ENCODE data around the gene ANKRD63. TPM values are rescaled to one million over a fixed set of nuclear protein-coding genes. Genes with fewer than 3 reads are reported as not detected.

ANKRD63 gene
- total RNA-seq, 1 experiment from 2014 or later = 2.5 TPM

DNA sequence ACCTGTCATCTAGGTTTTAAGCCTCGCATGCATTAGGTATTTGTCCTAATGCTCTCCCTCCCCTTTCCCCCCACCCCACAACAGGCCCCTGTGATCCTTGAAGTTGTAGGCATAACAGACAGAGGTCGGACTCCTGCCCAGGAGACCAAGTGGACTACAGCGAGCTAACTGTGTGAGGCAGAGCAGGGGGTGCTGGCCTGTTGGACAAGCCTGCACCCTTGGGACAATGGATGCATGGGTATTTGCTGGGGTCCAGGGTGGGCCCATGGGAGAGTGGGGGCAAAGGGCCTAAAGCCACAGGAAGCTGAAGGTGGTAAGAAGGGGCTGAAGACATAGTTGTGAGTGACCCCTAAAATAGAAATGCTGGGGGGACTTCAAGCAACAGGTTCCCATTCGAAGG lies 22.4 kb upstream of the ANKRD63 start:
- H3K27me3 ChIP-seq (replicated peaks; ENCODE audit: insufficient read depth, low read depth, low read length, poor library complexity) = no peaks in the 10 kb centered on the region
- intact Hi-C loops (cut with micrococcal nuclease; ENCODE audit: unreplicated experiment) = no loop called here
- H3K4me3 ChIP-seq (ENCODE audit: low read depth, low read length, poor library complexity, severe bottlenecking) = no peak overlapping the region
- no peaks in the 10 kb centered on the region for H3K4me1 ChIP-seq (ENCODE audit: insufficient read depth, low read length, poor library complexity, severe bottlenecking)
- ChIA-PET CTCF (no interaction called here), POLR2A (ENCODE audit: low non-redundant PET) (no interaction called here)
- H3K27ac ChIP-seq (ENCODE audit: low read depth, low read length, poor library complexity, severe bottlenecking) = no peak overlapping the region
- no peak for DNase-seq (ENCODE audit: low spot score)
- H3K36me3 ChIP-seq (ENCODE audit: insufficient read depth, low read length, poor library complexity, severe bottlenecking) = no peaks in the 10 kb centered on the region
- TF ChIP-seq, protein P1, sequence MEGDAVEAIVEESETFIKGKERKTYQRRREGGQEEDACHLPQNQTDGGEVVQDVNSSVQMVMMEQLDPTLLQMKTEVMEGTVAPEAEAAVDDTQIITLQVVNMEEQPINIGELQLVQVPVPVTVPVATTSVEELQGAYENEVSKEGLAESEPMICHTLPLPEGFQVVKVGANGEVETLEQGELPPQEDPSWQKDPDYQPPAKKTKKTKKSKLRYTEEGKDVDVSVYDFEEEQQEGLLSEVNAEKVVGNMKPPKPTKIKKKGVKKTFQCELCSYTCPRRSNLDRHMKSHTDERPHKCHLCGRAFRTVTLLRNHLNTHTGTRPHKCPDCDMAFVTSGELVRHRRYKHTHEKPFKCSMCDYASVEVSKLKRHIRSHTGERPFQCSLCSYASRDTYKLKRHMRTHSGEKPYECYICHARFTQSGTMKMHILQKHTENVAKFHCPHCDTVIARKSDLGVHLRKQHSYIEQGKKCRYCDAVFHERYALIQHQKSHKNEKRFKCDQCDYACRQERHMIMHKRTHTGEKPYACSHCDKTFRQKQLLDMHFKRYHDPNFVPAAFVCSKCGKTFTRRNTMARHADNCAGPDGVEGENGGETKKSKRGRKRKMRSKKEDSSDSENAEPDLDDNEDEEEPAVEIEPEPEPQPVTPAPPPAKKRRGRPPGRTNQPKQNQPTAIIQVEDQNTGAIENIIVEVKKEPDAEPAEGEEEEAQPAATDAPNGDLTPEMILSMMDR (conservative IDR thresholded peaks at IDR 0.05; ENCODE audit: low read depth, low read length) = no peak
- no peak for TF ChIP-seq EZH2 (IDR thresholded peaks at IDR 0.05; ENCODE audit: borderline replicate concordance, low read depth, low read length, poor library complexity, severe bottlenecking)
- BruUV-seq (replicated peaks) = no TSS peak
- H3K9me3 ChIP-seq (ENCODE audit: low read depth, low read length, poor library complexity, severe bottlenecking) = no peaks in the 10 kb centered on the region

DNA sequence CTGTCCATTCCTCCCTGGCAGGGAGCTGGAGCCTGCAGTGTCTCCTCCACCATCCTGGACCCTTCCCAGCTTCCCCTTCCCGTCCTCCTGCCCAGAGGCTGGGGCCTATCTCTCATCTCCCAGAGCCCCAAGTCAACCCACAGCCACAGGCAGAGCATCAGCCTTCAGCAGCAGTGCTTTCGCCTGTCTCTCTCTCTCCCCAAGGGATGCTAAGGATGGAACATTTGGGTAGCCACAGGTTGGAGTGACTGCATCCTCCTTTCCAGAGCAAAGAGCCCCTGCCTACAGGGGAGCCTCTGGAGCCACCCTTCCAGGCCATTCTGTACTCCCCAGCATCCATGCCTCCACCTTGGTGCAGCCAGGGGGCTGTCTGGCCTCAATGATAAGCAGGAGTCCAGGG lies 20.7 kb upstream of the ANKRD63 start:
- DNase-seq (ENCODE audit: low spot score) = no peak
- Histone ChIP-seq H3K4me3 (ENCODE audit: low read depth, low read length, poor library complexity, severe bottlenecking) (no peak overlapping the region), H3K4me1 (ENCODE audit: insufficient read depth, low read length, poor library complexity, severe bottlenecking) (no peaks in the 10 kb centered on the region), H3K27me3 (replicated peaks; ENCODE audit: insufficient read depth, low read depth, low read length, poor library complexity) (no peaks in the 10 kb centered on the region), H3K9me3 (ENCODE audit: low read depth, low read length, poor library complexity, severe bottlenecking) (no peaks in the 10 kb centered on the region), H3K27ac (ENCODE audit: low read depth, low read length, poor library complexity, severe bottlenecking) (no peak overlapping the region), H3K36me3 (ENCODE audit: insufficient read depth, low read length, poor library complexity, severe bottlenecking) (no peaks in the 10 kb centered on the region)
- BruUV-seq (replicated peaks) = no TSS peak
- TF ChIP-seq, protein P1 (conservative IDR thresholded peaks at IDR 0.05; ENCODE audit: low read depth, low read length) = no peak
- no peak for TF ChIP-seq EZH2 (IDR thresholded peaks at IDR 0.05; ENCODE audit: borderline replicate concordance, low read depth, low read length, poor library complexity, severe bottlenecking)
- CTCF ChIA-PET = no interaction called here
- intact Hi-C loops (cut with micrococcal nuclease; ENCODE audit: unreplicated experiment) = no loop called here
- POLR2A ChIA-PET (ENCODE audit: low non-redundant PET) = interaction anchor here (0.5 kb wide), 1 partner anchor 317 kb away, joined by 4 read pairs; no protein-coding TSS in a partner anchor

DNA sequence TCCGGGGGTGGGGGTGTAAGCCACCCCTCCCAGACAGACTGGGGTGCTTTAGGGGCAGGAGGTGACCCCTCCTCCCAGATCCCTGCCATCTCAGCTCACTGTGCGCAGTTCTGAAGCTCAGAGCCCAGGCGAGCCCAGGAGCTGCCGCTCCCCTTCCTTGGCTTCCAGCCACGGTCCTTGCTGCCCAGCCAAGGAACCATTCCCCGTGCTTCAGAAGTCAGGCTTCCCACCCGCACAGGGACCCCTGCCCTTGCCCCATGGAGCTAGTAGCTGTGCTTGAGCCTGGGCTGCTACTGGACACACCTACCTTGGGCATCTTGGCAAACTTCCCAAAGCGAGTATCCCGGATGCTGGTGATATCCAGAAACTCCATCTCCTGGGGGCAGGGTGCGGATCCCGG lies 20.1 kb upstream of the ANKRD63 start:
- BruUV-seq (replicated peaks) = no TSS peak
- intact Hi-C loops (cut with micrococcal nuclease; ENCODE audit: unreplicated experiment) = no loop called here
- H3K27ac ChIP-seq (ENCODE audit: low read depth, low read length, poor library complexity, severe bottlenecking) = no peak overlapping the region
- no peaks in the 10 kb centered on the region for H3K9me3 ChIP-seq (ENCODE audit: low read depth, low read length, poor library complexity, severe bottlenecking)
- no peaks in the 10 kb centered on the region for H3K27me3 ChIP-seq (replicated peaks; ENCODE audit: insufficient read depth, low read depth, low read length, poor library complexity)
- ChIA-PET CTCF (no interaction called here), POLR2A (ENCODE audit: low non-redundant PET) (no interaction called here)
- H3K36me3 ChIP-seq (ENCODE audit: insufficient read depth, low read length, poor library complexity, severe bottlenecking) = no peaks in the 10 kb centered on the region
- no peaks in the 10 kb centered on the region for H3K4me1 ChIP-seq (ENCODE audit: insufficient read depth, low read length, poor library complexity, severe bottlenecking)
- no peak for DNase-seq (ENCODE audit: low spot score)
- TF ChIP-seq, protein P1 (conservative IDR thresholded peaks at IDR 0.05; ENCODE audit: low read depth, low read length) = no peak
- TF ChIP-seq EZH2 (IDR thresholded peaks at IDR 0.05; ENCODE audit: borderline replicate concordance, low read depth, low read length, poor library complexity, severe bottlenecking) = no peak
- H3K4me3 ChIP-seq (ENCODE audit: low read depth, low read length, poor library complexity, severe bottlenecking) = no peak overlapping the region

All from A673 (cell line).